ENCODE results near the gene DRAP1. TPM values are rescaled to one million over a fixed set of nuclear protein-coding genes. Genes with fewer than 3 reads are reported as not detected.

Gene DRAP1
- total RNA-seq, 1 donor from 2014 or later, result 165 TPM

DNA sequence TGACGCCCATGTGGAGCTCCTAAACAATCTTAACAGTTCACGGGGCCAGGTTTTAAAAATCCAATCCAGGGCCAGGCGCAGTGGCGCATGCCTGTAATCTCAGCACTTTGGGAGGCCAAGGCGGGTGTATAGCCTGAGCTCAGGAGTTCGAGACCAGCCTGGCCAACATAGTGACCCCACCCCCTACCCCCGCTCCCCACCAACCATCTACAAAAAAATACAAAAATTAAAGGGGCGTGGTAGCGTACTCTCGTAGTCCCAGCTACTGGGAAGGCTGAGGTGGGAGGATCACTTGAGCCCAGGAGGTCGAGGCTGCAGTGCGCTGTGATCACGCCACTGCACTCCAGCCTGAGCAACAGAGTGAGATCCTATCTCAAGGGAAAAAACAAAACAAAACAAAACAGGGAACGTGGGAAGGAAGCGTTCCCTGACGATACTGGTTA is 41.6 kb downstream of the DRAP1 start:
- no peak for DNase-seq (ENCODE audit: low read depth)

DNA sequence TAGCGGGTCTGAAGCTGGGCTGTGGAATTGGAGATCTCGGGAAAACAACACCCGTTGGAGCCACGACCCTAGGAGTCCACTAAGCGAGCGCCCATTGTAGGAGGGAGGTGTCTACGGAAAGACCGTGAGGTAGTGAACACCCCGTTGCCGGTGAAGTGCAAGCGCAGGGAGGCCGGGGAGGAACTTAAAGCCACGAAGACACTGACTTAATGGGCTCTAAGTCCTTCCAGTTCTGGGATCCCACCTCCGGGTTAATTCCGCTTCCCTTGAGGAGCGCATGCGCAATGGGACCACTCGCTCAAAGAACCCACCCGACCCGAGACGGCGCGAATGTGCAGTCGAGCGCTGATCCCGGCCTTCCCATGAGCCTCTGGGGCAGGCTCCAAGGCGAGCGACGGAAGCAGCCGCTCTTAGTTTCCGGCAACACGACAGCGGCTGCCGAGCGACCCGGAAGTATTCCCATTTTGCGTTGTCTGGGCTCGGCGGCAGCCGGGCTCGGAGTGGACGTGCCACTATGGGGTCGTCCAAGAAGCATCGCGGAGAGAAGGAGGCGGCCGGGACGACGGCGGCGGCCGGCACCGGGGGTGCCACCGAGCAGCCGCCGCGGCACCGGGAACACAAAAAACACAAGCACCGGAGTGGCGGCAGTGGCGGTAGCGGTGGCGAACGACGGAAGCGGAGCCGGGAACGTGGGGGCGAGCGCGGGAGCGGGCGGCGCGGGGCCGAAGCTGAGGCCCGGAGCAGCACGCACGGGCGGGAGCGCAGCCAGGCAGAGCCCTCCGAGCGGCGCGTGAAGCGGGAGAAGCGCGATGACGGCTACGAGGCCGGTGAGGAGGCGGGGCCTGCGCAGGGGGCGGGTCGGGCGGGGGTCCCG is 42.3 kb downstream of the DRAP1 start, which contains the start of gene SART1:
Gene SART1 (plus strand): TSS at position 468 of the 874 bp plus-strand sequence. CDS start 47 bp downstream, at position 515.
- peak; percentile 99 for DNase-seq (ENCODE audit: low read depth)

DNA sequence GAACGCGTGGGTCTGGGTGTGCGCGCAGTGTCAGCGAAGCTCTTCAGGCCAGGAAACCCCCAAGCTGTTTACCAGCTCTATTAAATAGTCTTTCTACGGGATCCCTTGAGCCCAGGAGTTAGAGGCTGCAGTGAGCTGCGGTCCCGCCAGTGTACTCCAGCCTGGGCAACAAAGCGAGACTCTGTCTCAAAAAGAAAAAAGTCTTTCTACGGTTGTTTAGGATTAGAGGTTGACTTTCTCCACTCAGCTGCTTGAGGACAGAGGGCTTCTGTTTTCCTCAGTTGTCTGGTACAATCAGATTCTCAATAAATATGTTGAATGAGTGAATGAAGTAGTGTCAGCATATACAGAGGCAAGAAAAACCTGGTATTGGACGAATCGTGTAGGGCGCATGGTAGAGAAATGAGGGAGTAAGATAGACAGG is 42.9 kb downstream of the DRAP1 start:
- no peak for DNase-seq (ENCODE audit: low read depth)

DNA sequence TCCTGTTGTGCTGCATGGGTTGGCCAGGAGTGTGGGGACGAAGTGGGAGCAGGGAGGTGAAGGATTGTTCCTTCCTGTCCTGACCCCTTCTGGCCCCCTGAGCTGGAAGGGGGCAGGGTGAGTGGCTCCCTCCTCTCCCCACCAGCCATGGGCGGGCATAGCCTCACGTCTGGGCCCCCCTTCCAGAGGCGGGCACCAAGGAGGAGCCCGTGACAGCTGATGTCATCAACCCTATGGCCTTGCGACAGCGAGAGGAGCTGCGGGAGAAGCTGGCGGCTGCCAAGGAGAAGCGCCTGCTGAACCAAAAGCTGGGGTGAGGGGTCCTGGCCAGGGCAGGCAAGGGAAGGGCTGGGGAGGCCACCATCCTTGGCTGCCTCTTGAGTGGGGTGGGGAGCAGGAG is 45.7 kb downstream of the DRAP1 start:
- DNase-seq (ENCODE audit: low read depth), result no peak

DNA sequence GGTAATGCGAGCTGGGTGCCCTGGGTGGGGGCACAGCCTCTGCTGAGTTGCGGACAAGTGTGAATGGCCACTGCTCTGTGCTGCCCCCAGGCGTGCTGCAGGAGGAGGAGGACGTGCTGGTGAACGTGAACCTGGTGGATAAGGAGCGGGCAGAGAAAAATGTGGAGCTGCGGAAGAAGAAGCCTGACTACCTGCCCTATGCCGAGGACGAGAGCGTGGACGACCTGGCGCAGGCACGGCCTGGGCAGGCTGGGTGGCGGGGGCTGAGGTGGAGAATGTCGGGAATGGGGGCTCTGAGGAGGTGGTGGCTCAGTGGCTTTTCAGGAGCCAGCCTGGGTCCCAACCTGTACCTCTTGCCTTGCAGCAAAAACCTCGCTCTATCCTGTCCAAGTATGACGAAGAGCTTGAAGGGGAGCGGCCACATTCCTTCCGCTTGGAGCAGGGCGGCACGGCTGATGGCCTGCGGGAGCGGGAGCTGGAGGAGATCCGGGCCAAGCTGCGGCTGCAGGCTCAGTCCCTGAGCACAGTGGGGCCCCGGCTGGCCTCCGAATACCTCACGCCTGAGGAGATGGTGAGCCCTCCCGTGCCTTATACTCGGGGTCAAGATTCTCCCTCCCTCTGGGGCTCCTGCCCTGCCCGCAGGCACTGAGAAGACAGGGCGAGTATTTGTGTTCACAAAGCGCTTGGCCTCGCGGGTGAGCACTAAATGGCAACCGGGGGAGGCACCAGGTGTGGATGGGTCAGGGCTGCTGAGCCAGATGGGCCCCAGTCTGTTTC is 46.9 kb downstream of the DRAP1 start:
- DNase-seq (ENCODE audit: low read depth), result no peak

DNA sequence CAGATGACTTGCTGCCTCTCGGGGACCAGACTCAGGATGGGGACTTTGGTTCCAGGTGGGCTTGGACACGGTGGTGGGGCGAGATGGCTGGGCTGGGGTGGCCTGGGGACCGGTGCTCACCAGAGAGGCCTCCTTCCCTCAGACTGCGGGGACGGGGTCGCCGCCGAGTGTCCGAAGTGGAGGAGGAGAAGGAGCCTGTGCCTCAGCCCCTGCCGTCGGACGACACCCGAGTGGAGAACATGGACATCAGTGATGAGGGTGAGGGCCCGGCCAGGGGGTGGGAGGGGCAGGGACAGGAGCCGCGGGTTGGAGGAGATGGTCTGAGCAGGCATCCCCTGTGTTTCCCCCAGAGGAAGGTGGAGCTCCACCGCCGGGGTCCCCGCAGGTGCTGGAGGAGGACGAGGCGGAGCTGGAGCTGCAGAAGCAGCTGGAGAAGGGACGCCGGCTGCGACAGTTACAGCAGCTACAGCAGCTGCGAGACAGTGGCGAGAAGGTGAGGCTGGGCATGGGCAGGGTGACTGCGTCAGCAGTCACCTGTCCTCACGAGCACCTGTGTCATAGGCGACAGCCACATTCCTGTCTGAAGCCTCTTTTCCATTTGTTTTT is 48.2 kb downstream of the DRAP1 start:
- no peak for DNase-seq (ENCODE audit: low read depth)

DNA sequence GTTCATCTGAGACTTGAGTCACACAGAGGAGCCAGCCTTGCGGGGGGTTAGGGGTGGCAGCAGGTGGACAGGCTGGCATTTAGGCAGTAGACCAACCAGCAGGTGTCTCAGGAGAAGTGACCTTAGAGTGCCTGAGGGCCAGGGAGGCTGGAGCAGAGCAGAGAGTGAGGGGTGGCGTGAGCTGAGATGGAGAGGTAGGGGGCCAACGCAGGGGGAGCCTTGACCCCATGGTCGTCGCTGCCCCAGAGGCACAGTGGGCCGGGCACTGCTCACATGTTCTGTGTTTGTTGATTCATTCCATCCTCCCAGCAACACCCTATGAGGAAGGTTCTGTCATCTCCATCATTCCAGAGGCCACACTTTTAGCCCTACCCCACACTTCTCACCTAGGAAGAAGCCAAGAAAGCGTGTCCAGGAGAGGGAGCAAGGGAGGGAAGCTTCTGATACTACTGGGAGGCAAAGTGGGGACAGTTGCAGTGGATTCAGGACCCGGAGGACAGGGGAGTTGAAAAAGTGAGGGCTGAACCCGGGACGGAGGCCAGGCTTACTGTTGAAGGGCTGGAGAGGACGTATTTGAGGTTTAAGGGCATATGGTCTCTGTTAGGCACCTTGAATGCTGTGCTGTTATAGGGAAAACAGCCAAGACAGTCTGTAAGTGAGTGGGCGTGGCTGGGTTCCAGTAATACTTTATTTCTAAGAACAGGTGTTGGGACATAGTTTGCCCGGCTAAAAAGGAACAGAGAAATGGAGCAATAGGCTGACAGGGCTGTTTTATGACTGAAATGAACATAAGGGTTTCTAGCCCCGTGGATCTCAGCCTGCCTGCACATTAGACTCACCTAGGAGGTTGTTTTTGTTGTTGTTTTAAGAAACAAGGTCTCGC is 49.6 kb downstream of the DRAP1 start:
- peak; percentile 44 for DNase-seq (ENCODE audit: low read depth)

Other genes with a start within 250 kb of the DRAP1 start
- 37.8 and 43.2 TPM in 2 replicates for gene KAT5, start 207.2 kb upstream of the DRAP1 start, total RNA-seq
- 37.1 and 83.3 TPM in 2 replicates for gene RNASEH2C, start 198.6 kb upstream of the DRAP1 start, total RNA-seq
- 9.8 and 10.2 TPM in 2 replicates for gene AP5B1, start 138.4 kb upstream of the DRAP1 start, total RNA-seq
- gene OVOL1, start 132.4 kb upstream of the DRAP1 start, total RNA-seq, result not detected in 2 replicates
- 0.36 and 0.40 TPM in 2 replicates for gene SNX32, start 85.5 kb upstream of the DRAP1 start, total RNA-seq
- gene CFL1, start 61.2 kb upstream of the DRAP1 start, total RNA-seq, result 748 and 837 TPM in 2 replicates
- 46.8 and 47.6 TPM in 2 replicates for gene MUS81, start 59.0 kb upstream of the DRAP1 start, total RNA-seq
- gene EFEMP2, start 46.6 kb upstream of the DRAP1 start, total RNA-seq, result 124 and 141 TPM in 2 replicates
- gene CTSW, start 39.6 kb upstream of the DRAP1 start, total RNA-seq, result not detected in 2 replicates
- gene FIBP, start 31.0 kb upstream of the DRAP1 start, total RNA-seq, result 92.4 and 103 TPM in 2 replicates
- gene CCDC85B, start 28.8 kb upstream of the DRAP1 start, total RNA-seq, result 76.4 and 102 TPM in 2 replicates
- 7.5 and 11.6 TPM in 2 replicates for gene FOSL1, start 19.0 kb upstream of the DRAP1 start, total RNA-seq
- gene C11orf68, start 364 bp upstream of the DRAP1 start, total RNA-seq, result 30.5 and 36.2 TPM in 2 replicates
- not detected in 2 replicates for gene TSGA10IP, start 26.1 kb downstream of the DRAP1 start, total RNA-seq
- gene SART1, start 42.3 kb downstream of the DRAP1 start, total RNA-seq, result 32.3 and 39.2 TPM in 2 replicates
- 39.4 and 41.3 TPM in 2 replicates for gene EIF1AD, start 82.7 kb downstream of the DRAP1 start, total RNA-seq
- gene BANF1, start 83.1 kb downstream of the DRAP1 start, total RNA-seq, result 59.3 and 67.2 TPM in 2 replicates
- gene CST6, start 92.6 kb downstream of the DRAP1 start, total RNA-seq, result 1.9 TPM in 1 of 2 replicates, not detected in the other
- gene CATSPER1, start 107.1 kb downstream of the DRAP1 start, total RNA-seq, result not detected in 2 replicates
- gene GAL3ST3, start 129.7 kb downstream of the DRAP1 start, total RNA-seq, result not detected in 2 replicates
- 115 and 134 TPM in 2 replicates for gene SF3B2, start 132.9 kb downstream of the DRAP1 start, total RNA-seq
- gene PACS1, start 150.8 kb downstream of the DRAP1 start, total RNA-seq, result 25.4 and 26.6 TPM in 2 replicates